ENCODE data around the gene PXMP2.

- TF ChIP-seq, protein P1, sequence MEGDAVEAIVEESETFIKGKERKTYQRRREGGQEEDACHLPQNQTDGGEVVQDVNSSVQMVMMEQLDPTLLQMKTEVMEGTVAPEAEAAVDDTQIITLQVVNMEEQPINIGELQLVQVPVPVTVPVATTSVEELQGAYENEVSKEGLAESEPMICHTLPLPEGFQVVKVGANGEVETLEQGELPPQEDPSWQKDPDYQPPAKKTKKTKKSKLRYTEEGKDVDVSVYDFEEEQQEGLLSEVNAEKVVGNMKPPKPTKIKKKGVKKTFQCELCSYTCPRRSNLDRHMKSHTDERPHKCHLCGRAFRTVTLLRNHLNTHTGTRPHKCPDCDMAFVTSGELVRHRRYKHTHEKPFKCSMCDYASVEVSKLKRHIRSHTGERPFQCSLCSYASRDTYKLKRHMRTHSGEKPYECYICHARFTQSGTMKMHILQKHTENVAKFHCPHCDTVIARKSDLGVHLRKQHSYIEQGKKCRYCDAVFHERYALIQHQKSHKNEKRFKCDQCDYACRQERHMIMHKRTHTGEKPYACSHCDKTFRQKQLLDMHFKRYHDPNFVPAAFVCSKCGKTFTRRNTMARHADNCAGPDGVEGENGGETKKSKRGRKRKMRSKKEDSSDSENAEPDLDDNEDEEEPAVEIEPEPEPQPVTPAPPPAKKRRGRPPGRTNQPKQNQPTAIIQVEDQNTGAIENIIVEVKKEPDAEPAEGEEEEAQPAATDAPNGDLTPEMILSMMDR (IDR thresholded peaks at IDR 0.05), result no peak
- TF ChIP-seq POLR2A (IDR thresholded peaks at IDR 0.05), result no peak
These were observed 11.0 kb downstream of the PXMP2 start for GRCh38 chr12:132698341-132698740.

Measured in right lobe of liver (tissue), 4 donors.